HEK293 (cell line): ENCODE measurements around the gene KCNJ9.

Source experiments
- CTCF ChIA-PET: fragments of 350-600 bp; formaldehyde crosslinking; extraction: SDS; loops from one replicate; lab custom pipeline; 2021; ENCODE audit warnings: antibody characterized with exemption; lab: Yijun Ruan, JAX
- POLR2A ChIA-PET: fragments of 300-600 bp; formaldehyde crosslinking; extraction: SDS; loops from one replicate; lab custom pipeline; 2020; ENCODE audit warnings: antibody characterized with exemption, inconsistent platforms; lab: Yijun Ruan, JAX
- H3K27ac ChIP-seq: fragments of 200-500 bp; sonication (Bioruptor generic); 2 replicates; pipeline ENCODE4 v1.5.1; 2014; ENCODE audit warnings: low read depth, low read length, control low read depth, inconsistent platforms; ENCODE audit errors: extremely low read depth
- H3K36me3 ChIP-seq, 2 experiments: fragments of 200-500 bp in 1 of 2; sonication (Bioruptor generic) in 1 of 2; 1 replicate in 1 of 2; 2 replicates in 1 of 2; pipeline ENCODE4 v1.5.1; 2014 to 2017; ENCODE audit warnings: inconsistent platforms in 2 of 2, low read length in 2 of 2; ENCODE audit not compliant: control insufficient read depth in 2 of 2, insufficient read depth in 1 of 2
- H3K4me1 ChIP-seq: fragments of 200-500 bp; sonication (Bioruptor generic); 2 replicates; pipeline ENCODE4 v1.5.1; 2014; ENCODE audit warnings: mild to moderate bottlenecking, low read length, inconsistent platforms; ENCODE audit not compliant: control insufficient read depth, insufficient read depth
- H3K4me3 ChIP-seq: 2 replicates; pipeline ENCODE4 v1.5.1; 2011; ENCODE audit warnings: low read depth, mild to moderate bottlenecking, control low read depth, low read length, moderate library complexity
- H3K9me3 ChIP-seq: fragments of 200-500 bp; sonication (Bioruptor generic); 2 replicates; pipeline ENCODE4 v1.5.1; 2014; ENCODE audit warnings: low read depth, low read length, inconsistent platforms; ENCODE audit not compliant: control insufficient read depth, insufficient read depth
- BCL11A ChIP-seq: fragments of 450-650 bp; formaldehyde crosslinking; IDR thresholded peaks from 2 replicates; pipeline ENCODE4 v1.5.1; 2016; ENCODE audit warnings: low read depth, missing biosample characterization, missing genetic modification characterization
- FEZF1 ChIP-seq: fragments of 450-650 bp; formaldehyde crosslinking; IDR thresholded peaks from 2 replicates; pipeline ENCODE4 v1.5.1; 2016; ENCODE audit warnings: missing biosample characterization, missing genetic modification characterization
- KLF7 ChIP-seq: fragments of 450-650 bp; formaldehyde crosslinking; IDR thresholded peaks from 2 replicates; pipeline ENCODE4 v1.5.1; 2016; ENCODE audit warnings: missing biosample characterization, missing genetic modification characterization, borderline replicate concordance
- MZF1 ChIP-seq: fragments of 450-650 bp; formaldehyde crosslinking; IDR thresholded peaks from 2 replicates; pipeline ENCODE4 v1.5.1; 2017; ENCODE audit warnings: missing biosample characterization, missing genetic modification characterization, borderline replicate concordance
- PRDM6 ChIP-seq: fragments of 450-650 bp; formaldehyde crosslinking; IDR thresholded peaks from 2 replicates; pipeline ENCODE4 v1.5.1; 2017; ENCODE audit warnings: missing biosample characterization, missing genetic modification characterization
- ZFHX2 ChIP-seq: fragments of 450-650 bp; formaldehyde crosslinking; conservative IDR thresholded peaks from 2 replicates; pipeline ENCODE4 v1.5.1; 2016; ENCODE audit warnings: missing biosample characterization, missing genetic modification characterization
- ZFP41 ChIP-seq: fragments of 450-650 bp; formaldehyde crosslinking; IDR thresholded peaks from 2 replicates; pipeline ENCODE4 v1.5.1; 2016; ENCODE audit warnings: missing biosample characterization, missing genetic modification characterization, borderline replicate concordance
- ZNF112 ChIP-seq: fragments of 450-650 bp; formaldehyde crosslinking; IDR thresholded peaks from 2 replicates; pipeline ENCODE4 v1.5.0; 2017; ENCODE audit warnings: missing biosample characterization, missing genetic modification characterization
- ZNF132 ChIP-seq: fragments of 450-650 bp; formaldehyde crosslinking; IDR thresholded peaks from 2 replicates; pipeline ENCODE4 v1.5.1; 2017; ENCODE audit warnings: missing biosample characterization, missing genetic modification characterization, borderline replicate concordance
- ZNF140 ChIP-seq: fragments of 450-650 bp; formaldehyde crosslinking; IDR thresholded peaks from 2 replicates; pipeline ENCODE4 v1.5.1; 2016; ENCODE audit warnings: missing biosample characterization, missing genetic modification characterization
- ZNF2 ChIP-seq: fragments of 450-650 bp; formaldehyde crosslinking; IDR thresholded peaks from 2 replicates; pipeline ENCODE4 v1.5.1; 2016; ENCODE audit warnings: missing biosample characterization, missing genetic modification characterization
- ZNF239 ChIP-seq: fragments of 450-650 bp; formaldehyde crosslinking; IDR thresholded peaks from 2 replicates; pipeline ENCODE4 v1.5.1; 2016; ENCODE audit warnings: missing biosample characterization, missing genetic modification characterization
- ZNF24 ChIP-seq: fragments of 450-650 bp; formaldehyde crosslinking; IDR thresholded peaks from 2 replicates; pipeline ENCODE4 v1.5.1; 2016; ENCODE audit warnings: missing biosample characterization, missing genetic modification characterization
- ZNF791 ChIP-seq: fragments of 450-650 bp; formaldehyde crosslinking; IDR thresholded peaks from 2 replicates; pipeline ENCODE4 v1.5.1; 2016; ENCODE audit warnings: missing biosample characterization, missing genetic modification characterization
- ZSCAN23 ChIP-seq: fragments of 450-650 bp; formaldehyde crosslinking; IDR thresholded peaks from 2 replicates; pipeline ENCODE4 v1.5.1; 2016; ENCODE audit warnings: missing biosample characterization, missing genetic modification characterization
- ZSCAN30 ChIP-seq: fragments of 450-650 bp; IDR thresholded peaks from 2 replicates; pipeline ENCODE4 v1.5.1; 2018; ENCODE audit warnings: missing biosample characterization, mild to moderate bottlenecking, missing genetic modification characterization, moderate library complexity
- TF ChIP-seq, protein P1 (sequence below): fragments of 450-650 bp; formaldehyde crosslinking; IDR thresholded peaks from 2 replicates; pipeline ENCODE4 v1.5.1; 2016; ENCODE audit warnings: missing biosample characterization, missing genetic modification characterization
- TF ChIP-seq, protein P2 (sequence below): fragments of 450-650 bp; formaldehyde crosslinking; IDR thresholded peaks from 2 replicates; pipeline ENCODE4 v1.5.1; 2016; ENCODE audit warnings: missing biosample characterization, missing genetic modification characterization, borderline replicate concordance

Gene KCNJ9

GRCh38 chr1:160053548-160054365, 27.6 kb upstream of the KCNJ9 start:
- Histone ChIP-seq H3K36me3 (no peaks in the 10 kb centered on the region), H3K9me3 (no peaks in the 10 kb centered on the region)
- POLR2A ChIA-PET: no interaction called here
- TF ChIP-seq ZFHX2 (no peak), PRDM6 (no peak), ZFP41 (tag by site-specific recombination) (no peak), ZNF112 (no peak), ZSCAN30 (tag by site-specific recombination) (no peak), BCL11A (tag by site-specific recombination) (no peak), ZNF140 (tag by site-specific recombination) (no peak), ZNF2 (tag by site-specific recombination) (no peak), ZNF24 (tag by site-specific recombination) (no peak), KLF7 (tag by site-specific recombination) (no peak), FEZF1 (tag by site-specific recombination) (no peak), ZNF239 (tag by site-specific recombination) (no peak), MZF1 (no peak), ZNF791 (no peak), ZSCAN23 (tag by site-specific recombination) (no peak), ZNF132 (tag by site-specific recombination) (no peak)
- TF ChIP-seq, protein P1, sequence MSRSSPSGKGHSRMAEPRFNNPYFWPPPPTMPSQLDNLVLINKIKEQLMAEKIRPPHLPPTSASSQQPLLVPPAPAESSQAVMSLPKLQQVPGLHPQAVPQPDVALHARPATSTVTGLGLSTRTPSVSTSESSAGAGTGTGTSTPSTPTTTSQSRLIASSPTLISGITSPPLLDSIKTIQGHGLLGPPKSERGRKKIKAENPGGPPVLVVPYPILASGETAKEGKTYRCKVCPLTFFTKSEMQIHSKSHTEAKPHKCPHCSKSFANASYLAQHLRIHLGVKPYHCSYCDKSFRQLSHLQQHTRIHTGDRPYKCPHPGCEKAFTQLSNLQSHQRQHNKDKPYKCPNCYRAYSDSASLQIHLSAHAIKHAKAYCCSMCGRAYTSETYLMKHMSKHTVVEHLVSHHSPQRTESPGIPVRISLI (tag by site-specific recombination): no peak
- TF ChIP-seq, protein P2, sequence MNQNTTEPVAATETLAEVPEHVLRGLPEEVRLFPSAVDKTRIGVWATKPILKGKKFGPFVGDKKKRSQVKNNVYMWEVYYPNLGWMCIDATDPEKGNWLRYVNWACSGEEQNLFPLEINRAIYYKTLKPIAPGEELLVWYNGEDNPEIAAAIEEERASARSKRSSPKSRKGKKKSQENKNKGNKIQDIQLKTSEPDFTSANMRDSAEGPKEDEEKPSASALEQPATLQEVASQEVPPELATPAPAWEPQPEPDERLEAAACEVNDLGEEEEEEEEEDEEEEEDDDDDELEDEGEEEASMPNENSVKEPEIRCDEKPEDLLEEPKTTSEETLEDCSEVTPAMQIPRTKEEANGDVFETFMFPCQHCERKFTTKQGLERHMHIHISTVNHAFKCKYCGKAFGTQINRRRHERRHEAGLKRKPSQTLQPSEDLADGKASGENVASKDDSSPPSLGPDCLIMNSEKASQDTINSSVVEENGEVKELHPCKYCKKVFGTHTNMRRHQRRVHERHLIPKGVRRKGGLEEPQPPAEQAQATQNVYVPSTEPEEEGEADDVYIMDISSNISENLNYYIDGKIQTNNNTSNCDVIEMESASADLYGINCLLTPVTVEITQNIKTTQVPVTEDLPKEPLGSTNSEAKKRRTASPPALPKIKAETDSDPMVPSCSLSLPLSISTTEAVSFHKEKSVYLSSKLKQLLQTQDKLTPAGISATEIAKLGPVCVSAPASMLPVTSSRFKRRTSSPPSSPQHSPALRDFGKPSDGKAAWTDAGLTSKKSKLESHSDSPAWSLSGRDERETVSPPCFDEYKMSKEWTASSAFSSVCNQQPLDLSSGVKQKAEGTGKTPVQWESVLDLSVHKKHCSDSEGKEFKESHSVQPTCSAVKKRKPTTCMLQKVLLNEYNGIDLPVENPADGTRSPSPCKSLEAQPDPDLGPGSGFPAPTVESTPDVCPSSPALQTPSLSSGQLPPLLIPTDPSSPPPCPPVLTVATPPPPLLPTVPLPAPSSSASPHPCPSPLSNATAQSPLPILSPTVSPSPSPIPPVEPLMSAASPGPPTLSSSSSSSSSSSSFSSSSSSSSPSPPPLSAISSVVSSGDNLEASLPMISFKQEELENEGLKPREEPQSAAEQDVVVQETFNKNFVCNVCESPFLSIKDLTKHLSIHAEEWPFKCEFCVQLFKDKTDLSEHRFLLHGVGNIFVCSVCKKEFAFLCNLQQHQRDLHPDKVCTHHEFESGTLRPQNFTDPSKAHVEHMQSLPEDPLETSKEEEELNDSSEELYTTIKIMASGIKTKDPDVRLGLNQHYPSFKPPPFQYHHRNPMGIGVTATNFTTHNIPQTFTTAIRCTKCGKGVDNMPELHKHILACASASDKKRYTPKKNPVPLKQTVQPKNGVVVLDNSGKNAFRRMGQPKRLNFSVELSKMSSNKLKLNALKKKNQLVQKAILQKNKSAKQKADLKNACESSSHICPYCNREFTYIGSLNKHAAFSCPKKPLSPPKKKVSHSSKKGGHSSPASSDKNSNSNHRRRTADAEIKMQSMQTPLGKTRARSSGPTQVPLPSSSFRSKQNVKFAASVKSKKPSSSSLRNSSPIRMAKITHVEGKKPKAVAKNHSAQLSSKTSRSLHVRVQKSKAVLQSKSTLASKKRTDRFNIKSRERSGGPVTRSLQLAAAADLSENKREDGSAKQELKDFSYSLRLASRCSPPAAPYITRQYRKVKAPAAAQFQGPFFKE: no peak
- TF ChIP-seq, all 188 proteins: peak for 0
- no peak overlapping the region for H3K27ac ChIP-seq
- H3K4me3 ChIP-seq: no peak overlapping the region
- no peaks in the 10 kb centered on the region for H3K4me1 ChIP-seq
- CTCF ChIA-PET: interaction anchor here (1.8 to 25.0 kb wide), 3 partner anchors 8 to 28 kb away, joined by 4 to 541 read pairs (median 13); partner anchors contain the start of gene KCNJ9
